A549 (cell line): ENCODE results near the gene SLCO4C1. TPM values are rescaled to one million over a fixed set of nuclear protein-coding genes. Genes with fewer than 3 reads are reported as not detected.

Experiments used
- ATAC-seq, 2 experiments: fragments of 200-7000 bp in 1 of 2; fragments of >200 bp in 1 of 2; cut with Nextera tagmentation in 1 of 2; cut with Tn5 transposase in 1 of 2; 3 replicates each; pipeline versions ENCODE4 v1.8.0 to v1.9.1; 2018 to 2020; ENCODE audit warnings: mild to moderate bottlenecking in 1 of 2, moderate library complexity in 1 of 2
- CTCF ChIA-PET: fragments of 300-600 bp; sonication (Branson Sonifier 250); formaldehyde crosslinking; extraction: SDS; loops from one replicate; lab custom pipeline; 2021; ENCODE audit warnings: antibody characterized with exemption, inconsistent platforms; lab: Yijun Ruan, JAX
- POLR2A ChIA-PET: fragments of 350-600 bp; formaldehyde crosslinking; extraction: SDS; loops from one replicate; lab custom pipeline; 2021; ENCODE audit warnings: antibody characterized with exemption, inconsistent platforms; lab: Yijun Ruan, JAX
- DNase-seq, 2 experiments: peaks; one replicate each; pipeline versions ENCODE4 v3.0.0 to v3.0.0-alpha.2; 2011 to 2016; ENCODE audit warnings: low read depth in 1 of 2, low spot score in 1 of 2
- FAIRE-seq: peaks from 2 replicates; lab custom pipeline; 2011; peaks lifted over from hg19 to GRCh38; lab: Jason Lieb, UNC
- H3K27ac ChIP-seq, 2 experiments: fragments of >200 bp; sonication (Bioruptor Twin); formaldehyde crosslinking; 3 replicates each; pipeline ENCODE4 v1.5.1; 2016 to 2017
- H3K4me1 ChIP-seq: fragments of >200 bp; sonication (Bioruptor Twin); formaldehyde crosslinking; 3 replicates; pipeline ENCODE4 v1.6.1; 2016
- H3K4me2 ChIP-seq: fragments of >200 bp; sonication (Bioruptor Twin); formaldehyde crosslinking; 3 replicates; pipeline ENCODE4 v1.6.1; 2016
- H3K4me3 ChIP-seq: fragments of >200 bp; sonication (Bioruptor Twin); formaldehyde crosslinking; 3 replicates; pipeline ENCODE4 v1.5.1; 2016
- H3K9me3 ChIP-seq: fragments of >200 bp; sonication (Bioruptor Twin); formaldehyde crosslinking; 3 replicates; pipeline ENCODE4 v1.6.1; 2016
- CBX2 ChIP-seq: fragments of 200-600 bp; sonication (generic); IDR thresholded peaks from 2 replicates; pipeline ENCODE4 v1.6.1; 2016; ENCODE audit warnings: low read depth, mild to moderate bottlenecking, borderline replicate concordance
- FOSB ChIP-seq: fragments of 250-450 bp; sonication (Bioruptor Pico); IDR thresholded peaks from 2 replicates; pipeline ENCODE4 v1.5.0; 2020; ENCODE audit warnings: mild to moderate bottlenecking, moderate library complexity
- FOSL2 ChIP-seq, 2 experiments: fragments of 450-650 bp in 1 of 2; fragments of >200 bp in 1 of 2; sonication (Bioruptor Twin) in 1 of 2; formaldehyde crosslinking; IDR thresholded peaks; 2 replicates each; pipeline versions ENCODE4 v1.5.0 to v1.6.1; 2016 to 2020; ENCODE audit warnings: mild to moderate bottlenecking in 1 of 2, moderate library complexity in 1 of 2
- FOXS1 ChIP-seq: fragments of 250-450 bp; sonication (Bioruptor Pico); IDR thresholded peaks from 2 replicates; pipeline ENCODE4 v1.5.0; 2020; ENCODE audit warnings: mild to moderate bottlenecking, moderate library complexity
- HEYL ChIP-seq: fragments of 250-450 bp; sonication (Bioruptor Pico); IDR thresholded peaks from 2 replicates; pipeline ENCODE4 v1.8.0; 2021; ENCODE audit warnings: mild to moderate bottlenecking, moderate library complexity
- JUN ChIP-seq, 2 experiments: fragments of >200 bp; sonication (Bioruptor Twin); formaldehyde crosslinking; IDR thresholded peaks; 2 replicates in 1 of 2; 3 replicates in 1 of 2; pipeline ENCODE4 v1.6.1; 2016 to 2017
- KDM1A ChIP-seq: fragments of 200-600 bp; sonication (generic); IDR thresholded peaks from 2 replicates; pipeline ENCODE4 v1.6.1; 2016; ENCODE audit warnings: low read depth, mild to moderate bottlenecking
- KDM5A ChIP-seq: fragments of 200-600 bp; sonication (generic); IDR thresholded peaks from 2 replicates; pipeline ENCODE4 v1.6.1; 2016; ENCODE audit warnings: antibody characterized with exemption, mild to moderate bottlenecking
- MAFK ChIP-seq: fragments of 450-650 bp; IDR thresholded peaks from 2 replicates; pipeline ENCODE4 v1.6.1; 2014; ENCODE audit not compliant: partially characterized antibody
- MAZ ChIP-seq: fragments of 150-350 bp; IDR thresholded peaks from 2 replicates; pipeline ENCODE4 v1.6.1; 2014; ENCODE audit warnings: antibody characterized with exemption, low read depth, low read length, borderline replicate concordance
- POLR2A ChIP-seq: IDR thresholded peaks from 2 replicates; pipeline ENCODE4 v1.6.1; 2012; ENCODE audit warnings: mild to moderate bottlenecking, low read length
- RARB ChIP-seq: fragments of 250-450 bp; sonication (Bioruptor Pico); IDR thresholded peaks from 2 replicates; pipeline ENCODE4 v1.8.0; 2021; ENCODE audit warnings: mild to moderate bottlenecking, moderate library complexity
- SMC3 ChIP-seq: fragments of >200 bp; sonication (Bioruptor Twin); formaldehyde crosslinking; IDR thresholded peaks from 3 replicates; pipeline ENCODE4 v1.6.1; 2018; ENCODE audit warnings: inconsistent platforms
- TP53 ChIP-seq: fragments of 250-450 bp; sonication (Bioruptor Pico); IDR thresholded peaks from 2 replicates; pipeline ENCODE4 v1.5.0; 2021; ENCODE audit warnings: mild to moderate bottlenecking, moderate library complexity
- ZNF302 ChIP-seq: fragments of 250-450 bp; sonication (Bioruptor Pico); IDR thresholded peaks from 2 replicates; pipeline ENCODE4 v1.9.0; 2021; ENCODE audit warnings: inconsistent platforms, mild to moderate bottlenecking, moderate library complexity
- ZSCAN20 ChIP-seq: fragments of 250-450 bp; sonication (Bioruptor Pico); IDR thresholded peaks from 2 replicates; pipeline ENCODE4 v1.8.0; 2022; ENCODE audit warnings: mild to moderate bottlenecking, moderate library complexity
- WGBS: methylation state at CpG from one replicate; pipeline ENCODE4 v1.1.6; 2017; ENCODE audit errors: missing lambda C conversion rate; 5-methylcytosine and 5-hydroxymethylcytosine counted together
- polyA plus RNA-seq, 4 experiments: library from polyadenylated mRNA; depleted of rRNA in 3 of 4; stranded (reverse); fragments of >200 nt; fragmentation: RNase III in 1 of 4; extraction: RNeasy Plus Mini Kit Qiagen cat#74134 plus additional on column Dnase treatment in 1 of 4; gene quantifications; 2 replicates in 3 of 4; 3 replicates in 1 of 4; pipeline ENCODE4 v1.2.3, GENCODE V29; 2011 to 2017
- TF ChIP-seq, protein P1 (sequence below): fragments of 150-350 bp; IDR thresholded peaks from 2 replicates; pipeline ENCODE4 v1.6.1; 2014; ENCODE audit warnings: low read depth, mild to moderate bottlenecking, low read length
- TF ChIP-seq, protein P2 (sequence below): fragments of 250-450 bp; sonication (Bioruptor Pico); IDR thresholded peaks from 2 replicates; pipeline ENCODE4 v1.5.0; 2020; ENCODE audit warnings: low read depth, mild to moderate bottlenecking, moderate library complexity
- TF ChIP-seq, protein P3 (sequence below): IDR thresholded peaks from 2 replicates; pipeline ENCODE4 v1.6.1; 2012
- TF ChIP-seq, protein P4 (sequence below): fragments of >200 bp; sonication (Bioruptor Twin); formaldehyde crosslinking; IDR thresholded peaks from 2 replicates; pipeline ENCODE4 v1.6.1; 2016

SLCO4C1 gene
- polyA plus RNA-seq, 2 of the 4 experiments (the other 2 are of a cell fraction): 0.06 to 0.10 TPM

DNA sequence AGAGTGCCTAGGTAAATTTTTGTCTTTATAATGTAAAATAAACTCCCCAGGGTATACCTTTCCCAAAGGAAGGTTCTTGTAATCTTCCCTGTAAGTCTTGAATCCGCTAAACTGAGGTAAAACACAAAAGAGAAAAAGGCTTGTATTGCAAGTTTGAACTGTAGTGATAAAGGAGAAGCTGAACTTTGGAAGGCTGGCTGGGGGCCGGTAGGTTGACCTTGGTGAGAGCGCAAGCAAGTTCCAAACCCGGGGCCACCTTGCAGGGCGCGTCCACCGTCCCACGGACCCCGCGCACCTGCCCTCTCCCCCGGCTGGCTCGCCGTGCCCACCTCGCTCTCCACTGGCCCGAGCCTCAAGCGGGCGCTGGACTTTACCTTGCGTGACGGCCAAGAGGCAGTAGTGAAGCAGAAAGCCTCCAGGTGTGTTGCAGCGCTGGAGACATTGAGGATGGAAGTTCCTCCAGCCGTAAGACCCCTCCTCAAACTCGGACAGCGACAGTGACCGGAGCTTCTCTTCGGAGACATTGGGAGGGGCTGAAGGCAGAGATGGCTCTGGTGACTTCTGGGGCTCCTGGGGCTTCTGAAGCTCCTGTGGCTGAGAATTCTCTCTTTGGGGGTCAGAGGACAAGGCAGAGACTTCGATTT is 428 bp downstream of the SLCO4C1 start:
- 2% methylated on average over 15 of the region's 26 CpGs for WGBS
- H3K9me3 ChIP-seq: no peaks in the 10 kb centered on the region
- POLR2A ChIA-PET: no interaction called here

DNA sequence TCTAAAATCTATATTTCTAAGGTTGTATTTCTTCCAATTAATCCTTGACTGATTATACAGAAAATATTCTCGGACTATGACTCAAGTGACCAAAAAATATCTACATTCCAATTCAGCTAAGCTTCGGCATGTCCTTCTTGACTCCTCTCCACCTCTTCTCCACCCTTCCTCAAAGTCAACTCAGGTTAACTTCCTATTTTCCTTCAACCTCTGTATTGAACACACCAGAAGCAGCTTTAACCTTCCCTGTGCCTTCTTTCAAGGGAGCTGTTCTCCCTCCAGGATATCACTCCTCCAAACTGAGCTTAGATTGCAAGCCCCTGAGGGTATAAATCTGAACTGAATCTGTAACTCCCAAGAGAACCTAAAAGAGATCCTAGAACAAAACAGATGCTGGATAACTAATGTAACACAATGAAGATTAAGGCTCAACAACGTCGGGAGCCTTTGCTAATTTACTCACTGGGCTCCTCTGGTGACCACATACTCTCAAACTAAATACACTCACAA is 1.1 kb downstream of the SLCO4C1 start:
- no peak overlapping the region for H3K27ac ChIP-seq
- no peak overlapping the region; the same call in 2 of the 3 replicates for H3K4me2 ChIP-seq
- DNase-seq (no peak), ATAC-seq (no peak), FAIRE-seq (no peak)
- no peak overlapping the region for H3K4me3 ChIP-seq
- no peaks in the 10 kb centered on the region for H3K9me3 ChIP-seq
- no peaks in the 10 kb centered on the region for H3K4me1 ChIP-seq
- WGBS: 79% methylated on average over 4 of the region's 4 CpGs
- no peak for TF ChIP-seq MAFK
- TF ChIP-seq, protein P1, sequence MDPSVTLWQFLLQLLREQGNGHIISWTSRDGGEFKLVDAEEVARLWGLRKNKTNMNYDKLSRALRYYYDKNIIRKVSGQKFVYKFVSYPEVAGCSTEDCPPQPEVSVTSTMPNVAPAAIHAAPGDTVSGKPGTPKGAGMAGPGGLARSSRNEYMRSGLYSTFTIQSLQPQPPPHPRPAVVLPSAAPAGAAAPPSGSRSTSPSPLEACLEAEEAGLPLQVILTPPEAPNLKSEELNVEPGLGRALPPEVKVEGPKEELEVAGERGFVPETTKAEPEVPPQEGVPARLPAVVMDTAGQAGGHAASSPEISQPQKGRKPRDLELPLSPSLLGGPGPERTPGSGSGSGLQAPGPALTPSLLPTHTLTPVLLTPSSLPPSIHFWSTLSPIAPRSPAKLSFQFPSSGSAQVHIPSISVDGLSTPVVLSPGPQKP: no peak
- TF ChIP-seq KDM1A: no peak
- no peak for TF ChIP-seq KDM5A
- no peak for TF ChIP-seq RARB (CRISPR knock-in tag)
- ChIA-PET POLR2A (no interaction called here), CTCF (no interaction called here)

More for the DNA sequence above, 428 bp downstream of the SLCO4C1 start:
- DNase-seq: no peak
- Histone ChIP-seq H3K4me1 (no peaks in the 10 kb centered on the region), H3K4me3 (peak overlapping the region; percentile 51), H3K4me2 (peak overlapping the region; percentile 95), H3K27ac (peak overlapping the region in 1 of 2 experiments; percentile 78; a peak in 2 of 6 replicates)
- peak; percentile 51 for ATAC-seq
- FAIRE-seq: no peak
- no peak for TF ChIP-seq HEYL (CRISPR knock-in tag)
- no peak for TF ChIP-seq SMC3
- no peak for TF ChIP-seq CBX2
- TF ChIP-seq JUN (IDR thresholded peaks at IDR 0.05): no peak
- TF ChIP-seq MAFK: no peak
- no peak for TF ChIP-seq ZNF302 (CRISPR knock-in tag)
- TF ChIP-seq, protein P2, sequence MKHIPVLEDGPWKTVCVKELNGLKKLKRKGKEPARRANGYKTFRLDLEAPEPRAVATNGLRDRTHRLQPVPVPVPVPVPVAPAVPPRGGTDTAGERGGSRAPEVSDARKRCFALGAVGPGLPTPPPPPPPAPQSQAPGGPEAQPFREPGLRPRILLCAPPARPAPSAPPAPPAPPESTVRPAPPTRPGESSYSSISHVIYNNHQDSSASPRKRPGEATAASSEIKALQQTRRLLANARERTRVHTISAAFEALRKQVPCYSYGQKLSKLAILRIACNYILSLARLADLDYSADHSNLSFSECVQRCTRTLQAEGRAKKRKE (CRISPR knock-in tag): no peak
- no peak for TF ChIP-seq FOSB (CRISPR knock-in tag)
- no peak for TF ChIP-seq FOXS1
- no peak for TF ChIP-seq POLR2A
- TF ChIP-seq, protein P3, sequence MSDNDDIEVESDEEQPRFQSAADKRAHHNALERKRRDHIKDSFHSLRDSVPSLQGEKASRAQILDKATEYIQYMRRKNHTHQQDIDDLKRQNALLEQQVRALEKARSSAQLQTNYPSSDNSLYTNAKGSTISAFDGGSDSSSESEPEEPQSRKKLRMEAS: no peak
- TF ChIP-seq, protein P4, sequence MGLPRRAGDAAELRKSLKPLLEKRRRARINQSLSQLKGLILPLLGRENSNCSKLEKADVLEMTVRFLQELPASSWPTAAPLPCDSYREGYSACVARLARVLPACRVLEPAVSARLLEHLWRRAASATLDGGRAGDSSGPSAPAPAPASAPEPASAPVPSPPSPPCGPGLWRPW: no peak
- no peak for TF ChIP-seq TP53
- TF ChIP-seq MAZ: no peak
- no peak for TF ChIP-seq FOSL2 (IDR thresholded peaks at IDR 0.05)
- no peak for TF ChIP-seq FOSL2 (CRISPR knock-in tag; IDR thresholded peaks at IDR 0.05)
- no peak for TF ChIP-seq RARB (CRISPR knock-in tag)
- TF ChIP-seq ZSCAN20 (CRISPR knock-in tag): no peak
- TF ChIP-seq, protein P1: no peak
- CTCF ChIA-PET: interaction anchor here (0.8 to 1.7 kb wide), 5 partner anchors 19 to 276 kb away, joined by 3 to 4 read pairs (median 3); no protein-coding TSS in a partner anchor
